Liver (tissue), 9 donors: ENCODE results near the gene PPP1R14D. TPM values are rescaled to one million over a fixed set of nuclear protein-coding genes. Genes with fewer than 3 reads are reported as not detected.

Experiments used
- DNase-seq: peaks from one replicate; pipeline ENCODE4 v3.0.0-alpha.2; 2017; ENCODE audit warnings: low spot score
- H3K27ac ChIP-seq, 2 donors: one replicate each; pipeline ENCODE4 v1.7.0; 2013; ENCODE audit warnings: inconsistent platforms in 2 of 2, low read length in 2 of 2, control low read depth in 1 of 2, low read depth in 1 of 2, mild to moderate bottlenecking in 1 of 2
- H3K27me3 ChIP-seq, 4 donors: one replicate each; pipeline versions ENCODE4 v1.6.1 to v1.7.0; 2013; ENCODE audit warnings: low read length in 3 of 4, inconsistent platforms in 1 of 4, mild to moderate bottlenecking in 1 of 4, moderate library complexity in 1 of 4; ENCODE audit not compliant: control insufficient read depth in 4 of 4, insufficient read depth in 4 of 4
- H3K36me3 ChIP-seq, 4 donors: one replicate each; pipeline versions ENCODE4 v1.6.1 to v1.7.0; 2013; ENCODE audit warnings: low read length in 3 of 4, mild to moderate bottlenecking in 3 of 4, low read depth in 1 of 4, moderate library complexity in 1 of 4; ENCODE audit not compliant: control insufficient read depth in 4 of 4, insufficient read depth in 3 of 4
- H3K4me1 ChIP-seq, 4 donors: one replicate each; pipeline versions ENCODE4 v1.6.1 to v1.7.0; 2013; ENCODE audit warnings: low read length in 3 of 4, mild to moderate bottlenecking in 3 of 4, moderate library complexity in 1 of 4; ENCODE audit not compliant: control insufficient read depth in 4 of 4, insufficient read depth in 4 of 4
- H3K4me3 ChIP-seq, 3 donors: one replicate each; pipeline versions ENCODE4 v1.6.1 to v1.7.0; 2013; ENCODE audit warnings: low read length in 3 of 3, control low read depth in 1 of 3, low read depth in 1 of 3, mild to moderate bottlenecking in 1 of 3
- H3K9ac ChIP-seq, 2 donors: one replicate each; pipeline ENCODE4 v1.7.0; 2013; ENCODE audit warnings: low read length in 2 of 2, mild to moderate bottlenecking in 2 of 2, moderate library complexity in 2 of 2, control low read depth in 1 of 2, low read depth in 1 of 2
- H3K9me3 ChIP-seq, 4 donors: one replicate each; pipeline versions ENCODE4 v1.6.1 to v1.7.0; 2013; ENCODE audit warnings: low read length in 3 of 4; ENCODE audit not compliant: control insufficient read depth in 4 of 4
- ATF3 ChIP-seq: IDR thresholded peaks from 2 replicates; pipeline ENCODE4 v1.6.1; 2016; ENCODE audit warnings: antibody characterized with exemption
- CTCF ChIP-seq: fragments of 150-350 bp; IDR thresholded peaks from 2 replicates; pipeline ENCODE4 v1.5.1; 2017; ENCODE audit warnings: improper control_type of control experiment, low read depth, low read length; ENCODE audit not compliant: missing input control
- EGR1 ChIP-seq, 2 donors: IDR thresholded peaks; 2 replicates each; pipeline ENCODE4 v1.6.1; 2016 to 2018; ENCODE audit warnings: antibody characterized with exemption in 2 of 2, low read depth in 2 of 2
- FOXA1 ChIP-seq: IDR thresholded peaks from 2 replicates; pipeline ENCODE4 v1.6.1; 2016; ENCODE audit warnings: antibody characterized with exemption
- FOXA2 ChIP-seq: IDR thresholded peaks from 2 replicates; pipeline ENCODE4 v1.6.1; 2016; ENCODE audit warnings: antibody characterized with exemption
- GABPA ChIP-seq, 2 donors: IDR thresholded peaks in 1 of 2; conservative IDR thresholded peaks in 1 of 2; 2 replicates each; pipeline ENCODE4 v1.6.1; 2016; ENCODE audit warnings: antibody characterized with exemption in 2 of 2, mild to moderate bottlenecking in 1 of 2, moderate library complexity in 1 of 2
- HNF4A ChIP-seq, 2 donors: conservative IDR thresholded peaks; 2 replicates each; pipeline ENCODE4 v1.6.1; 2016; ENCODE audit warnings: antibody characterized with exemption in 2 of 2, mild to moderate bottlenecking in 2 of 2
- HNF4G ChIP-seq: IDR thresholded peaks from 2 replicates; pipeline ENCODE4 v1.6.1; 2016; ENCODE audit warnings: antibody characterized with exemption
- JUND ChIP-seq, 2 donors: IDR thresholded peaks; 2 replicates each; pipeline ENCODE4 v1.6.1; 2016; ENCODE audit warnings: antibody characterized with exemption in 2 of 2
- MAX ChIP-seq: IDR thresholded peaks from 2 replicates; pipeline ENCODE4 v1.6.1; 2016; ENCODE audit warnings: antibody characterized with exemption
- NR2F2 ChIP-seq: IDR thresholded peaks from 2 replicates; pipeline ENCODE4 v1.6.1; 2016; ENCODE audit warnings: antibody characterized with exemption
- RAD21 ChIP-seq, 2 donors: IDR thresholded peaks; 2 replicates each; pipeline ENCODE4 v1.6.1; 2016; ENCODE audit warnings: antibody characterized with exemption in 2 of 2, mild to moderate bottlenecking in 2 of 2
- REST ChIP-seq: IDR thresholded peaks from 2 replicates; pipeline ENCODE4 v1.6.1; 2016; ENCODE audit warnings: antibody characterized with exemption, mild to moderate bottlenecking
- RXRA ChIP-seq, 2 donors: IDR thresholded peaks; 2 replicates each; pipeline ENCODE4 v1.6.1; 2017 to 2018; ENCODE audit warnings: antibody characterized with exemption in 2 of 2, mild to moderate bottlenecking in 1 of 2
- SP1 ChIP-seq: IDR thresholded peaks from 2 replicates; pipeline ENCODE4 v1.6.1; 2018; ENCODE audit warnings: antibody characterized with exemption, mild to moderate bottlenecking
- TAF1 ChIP-seq: conservative IDR thresholded peaks from 2 replicates; pipeline ENCODE4 v1.6.1; 2016; ENCODE audit warnings: antibody characterized with exemption, mild to moderate bottlenecking
- YY1 ChIP-seq: IDR thresholded peaks from 2 replicates; pipeline ENCODE4 v1.6.1; 2016; ENCODE audit warnings: antibody characterized with exemption, mild to moderate bottlenecking
- ZBTB33 ChIP-seq: IDR thresholded peaks from 2 replicates; pipeline ENCODE4 v1.6.1; 2016; ENCODE audit warnings: antibody characterized with exemption
- WGBS: extraction: QIAGEN DNeasy Blood & Tissue Kit; methylation state at CpG from one replicate; pipeline ENCODE4 v1.1.7; 2013; 5-methylcytosine and 5-hydroxymethylcytosine counted together
- polyA plus RNA-seq, 2 donors: library from polyadenylated mRNA; stranded (reverse) in 1 of 2; unstranded in 1 of 2; fragments of 200-250 nt in 1 of 2; fragments of >200 nt in 1 of 2; fragmentation: Nextera tagmentation in 1 of 2; extraction: Ambion mirVana in 1 of 2; gene quantifications; one replicate each; pipeline versions ENCODE4 v1.2.1 to v1.2.3, GENCODE V29; 2013 to 2015
- total RNA-seq, 2 donors: library from RNA; depleted of rRNA; stranded (reverse); fragments of >200 nt; gene quantifications; one replicate each; pipeline ENCODE4 v1.2.3, GENCODE V29; 2014
- donor health status: healthy.
- donor health status: healthy.
- donor health status: healthy.
- donor health status: healthy.
- donor health status: healthy.

Gene PPP1R14D
- total and polyA plus RNA-seq, 4 donors: not detected

GRCh38 chr15:40789119-40789518 lies 39.4 kb downstream of the PPP1R14D start (continued):
- TF ChIP-seq ATF3 (no peak), FOXA2 (no peak), REST (no peak), RAD21 (IDR thresholded peaks at IDR 0.05) (no peak), CTCF (no peak), SP1 (no peak), EGR1 (IDR thresholded peaks at IDR 0.05; ENCODE audit: low read depth in 2 of 2) (no peak)

- no peak for DNase-seq
Observed at GRCh38 chr15:40787991-40788390, 40.5 kb downstream of the PPP1R14D start.

More at GRCh38 chr15:40787991-40788390, 40.5 kb downstream of the PPP1R14D start:
- Histone ChIP-seq H3K4me3 (no peak overlapping the region), H3K27ac (peak overlapping the region in 1 of 2 donors; percentile 10), H3K27me3 (no peaks in the 10 kb centered on the region), H3K9ac (no peak overlapping the region), H3K36me3 (peaks cover 0 to 5% (median under 1%) of the 10 kb centered on the region in 4 donors), H3K4me1 (peaks cover 1 to 18% (median 8%) of the 10 kb centered on the region in 4 donors), H3K9me3 (no peaks in the 10 kb centered on the region)
- no peak for TF ChIP-seq ATF3
- TF ChIP-seq RXRA (IDR thresholded peaks at IDR 0.05): no peak
- no peak for TF ChIP-seq FOXA2
- no peak for TF ChIP-seq NR2F2
- no peak for TF ChIP-seq EGR1 (IDR thresholded peaks at IDR 0.05; ENCODE audit: low read depth in 2 of 2)
- TF ChIP-seq YY1: no peak
- TF ChIP-seq HNF4A (conservative IDR thresholded peaks at IDR 0.05): no peak
- TF ChIP-seq CTCF: no peak
- TF ChIP-seq ZBTB33: no peak
- no peak for TF ChIP-seq HNF4G
- no peak for TF ChIP-seq SP1
- TF ChIP-seq MAX: no peak
- no peak for TF ChIP-seq RAD21 (IDR thresholded peaks at IDR 0.05)
- TF ChIP-seq REST: no peak
- no peak for TF ChIP-seq FOXA1
- no peak for TF ChIP-seq GABPA (IDR thresholded peaks at IDR 0.05 in 1 of 2, conservative IDR thresholded peaks at IDR 0.05 in 1 of 2)
- TF ChIP-seq TAF1: no peak
- TF ChIP-seq JUND (IDR thresholded peaks at IDR 0.05): no peak
- WGBS: 77% methylated on average over 6 of the region's 6 CpGs
